SU-DHL-6 (cell line): ENCODE measurements around the gene SLC2A2.

Experiments
- H2AFZ ChIP-seq: fragments of 200-600 bp; sonication (generic); 2 replicates; pipeline ENCODE4 v1.6.1; 2014; ENCODE audit warnings: low read depth, mild to moderate bottlenecking, moderate library complexity, mixed read lengths, antibody characterized with exemption, low read length; ENCODE audit not compliant: severe bottlenecking
- H3F3A ChIP-seq: fragments of 200-600 bp; shearing (Covaris generic); 2 replicates; pipeline ENCODE4 v1.6.0; 2016; ENCODE audit warnings: antibody characterized with exemption, mild to moderate bottlenecking; ENCODE audit not compliant: insufficient read depth
- H3K27ac ChIP-seq: fragments of 200-600 bp; sonication (generic); 2 replicates; pipeline ENCODE4 v1.5.1; 2016; ENCODE audit warnings: low read depth, mild to moderate bottlenecking, low read length, moderate library complexity, mixed read lengths
- H3K27me3 ChIP-seq: fragments of 200-600 bp; sonication (generic), shearing (Covaris generic); 2 replicates; pipeline ENCODE4 v1.6.0; 2014; ENCODE audit warnings: mild to moderate bottlenecking, low read length
- H3K36me3 ChIP-seq: fragments of 200-600 bp; sonication (generic); 2 replicates; pipeline ENCODE4 v1.6.1; 2014; ENCODE audit warnings: mild to moderate bottlenecking, low read length, mixed read lengths
- H3K4me2 ChIP-seq: fragments of 300-600, 200-600 bp; shearing (Covaris generic), sonication (generic); 2 replicates; pipeline ENCODE4 v1.6.0; 2014; ENCODE audit warnings: low read length, low read depth, mild to moderate bottlenecking; ENCODE audit not compliant: poor library complexity, severe bottlenecking
- H3K4me3 ChIP-seq: fragments of 200-600 bp; sonication (generic); 2 replicates; pipeline ENCODE4 v1.5.1; 2014; ENCODE audit warnings: antibody characterized with exemption, low read length, mild to moderate bottlenecking, mixed read lengths; ENCODE audit not compliant: insufficient read depth, poor library complexity, severe bottlenecking
- H3K79me2 ChIP-seq: fragments of 200-600 bp; sonication (generic); 2 replicates; pipeline ENCODE4 v1.6.1; 2014; ENCODE audit warnings: mild to moderate bottlenecking, low read length, moderate library complexity; ENCODE audit not compliant: insufficient read depth
- H3K9ac ChIP-seq: fragments of 200-600 bp; sonication (generic); 2 replicates; pipeline ENCODE4 v1.7.0; 2014; ENCODE audit warnings: mild to moderate bottlenecking, low read length
- H3K9me2 ChIP-seq: fragments of 200-600 bp; sonication (generic); replicated peaks from 2 replicates; pipeline ENCODE4 v1.6.1; 2014; ENCODE audit warnings: low read length; ENCODE audit not compliant: insufficient read depth
- H3K9me3 ChIP-seq: fragments of 200-600 bp; sonication (generic); 2 replicates; pipeline ENCODE4 v1.6.1; 2014; ENCODE audit warnings: low read length, mixed read lengths; ENCODE audit not compliant: insufficient read depth
- H4K20me1 ChIP-seq: fragments of 200-600 bp; sonication (generic); 2 replicates; pipeline ENCODE4 v1.6.1; 2014; ENCODE audit warnings: low read depth, mild to moderate bottlenecking, antibody characterized with exemption, low read length, moderate library complexity, mixed read lengths
- EZH2phosphoT487 ChIP-seq: fragments of 200-600 bp; sonication (generic), shearing (Covaris generic); conservative IDR thresholded peaks from 2 replicates; pipeline ENCODE4 v1.6.1; 2018; ENCODE audit warnings: mild to moderate bottlenecking, antibody characterized with exemption, low read length, moderate library complexity, mixed read lengths
- TF ChIP-seq, protein P1 (sequence below): fragments of 200-600 bp; sonication (generic); IDR thresholded peaks from one replicate; pipeline ENCODE4 v1.5.1; 2017; ENCODE audit warnings: antibody characterized with exemption, mild to moderate bottlenecking, low read length, moderate library complexity; ENCODE audit not compliant: insufficient read depth, poor library complexity, severe bottlenecking

SLC2A2 gene

DNA sequence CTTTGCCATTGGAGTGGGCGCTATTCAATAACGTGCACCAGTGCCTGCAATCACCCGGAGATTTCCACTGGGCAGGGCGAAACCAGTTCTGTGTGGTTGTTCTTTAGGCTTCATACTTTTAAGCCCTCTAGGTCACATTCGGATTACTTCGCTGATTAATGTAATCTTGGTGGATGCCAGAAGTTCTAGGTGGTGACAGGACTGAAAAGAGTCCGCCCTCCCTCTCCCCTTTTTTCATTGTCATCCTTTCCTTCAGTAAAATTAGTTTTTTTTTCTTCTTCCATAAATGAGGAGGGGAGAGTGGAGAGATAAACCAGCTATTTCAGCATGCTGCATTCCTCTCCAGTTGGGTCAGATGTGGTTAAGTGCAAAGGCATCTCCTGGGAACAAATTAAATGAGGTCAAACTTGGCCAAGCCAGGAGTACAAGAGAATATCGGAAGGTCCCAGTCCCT is 2.3 kb upstream of the SLC2A2 start:
- TF ChIP-seq EZH2phosphoT487, result no peak
- TF ChIP-seq, protein P1, sequence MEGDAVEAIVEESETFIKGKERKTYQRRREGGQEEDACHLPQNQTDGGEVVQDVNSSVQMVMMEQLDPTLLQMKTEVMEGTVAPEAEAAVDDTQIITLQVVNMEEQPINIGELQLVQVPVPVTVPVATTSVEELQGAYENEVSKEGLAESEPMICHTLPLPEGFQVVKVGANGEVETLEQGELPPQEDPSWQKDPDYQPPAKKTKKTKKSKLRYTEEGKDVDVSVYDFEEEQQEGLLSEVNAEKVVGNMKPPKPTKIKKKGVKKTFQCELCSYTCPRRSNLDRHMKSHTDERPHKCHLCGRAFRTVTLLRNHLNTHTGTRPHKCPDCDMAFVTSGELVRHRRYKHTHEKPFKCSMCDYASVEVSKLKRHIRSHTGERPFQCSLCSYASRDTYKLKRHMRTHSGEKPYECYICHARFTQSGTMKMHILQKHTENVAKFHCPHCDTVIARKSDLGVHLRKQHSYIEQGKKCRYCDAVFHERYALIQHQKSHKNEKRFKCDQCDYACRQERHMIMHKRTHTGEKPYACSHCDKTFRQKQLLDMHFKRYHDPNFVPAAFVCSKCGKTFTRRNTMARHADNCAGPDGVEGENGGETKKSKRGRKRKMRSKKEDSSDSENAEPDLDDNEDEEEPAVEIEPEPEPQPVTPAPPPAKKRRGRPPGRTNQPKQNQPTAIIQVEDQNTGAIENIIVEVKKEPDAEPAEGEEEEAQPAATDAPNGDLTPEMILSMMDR, result no peak
- Histone ChIP-seq H3K9me2 (no peaks in the 10 kb centered on the region), H3K9ac (no peak overlapping the region), H3K36me3 (no peaks in the 10 kb centered on the region), H3K79me2 (no peaks in the 10 kb centered on the region), H4K20me1 (no peaks in the 10 kb centered on the region), H3K27ac (no peak overlapping the region), H3K4me2 (no peak overlapping the region), H3F3A (no peaks in the 10 kb centered on the region), H3K27me3 (no peaks in the 10 kb centered on the region), H3K9me3 (no peaks in the 10 kb centered on the region), H3K4me3 (no peak overlapping the region), H2AFZ (no peak overlapping the region)

DNA sequence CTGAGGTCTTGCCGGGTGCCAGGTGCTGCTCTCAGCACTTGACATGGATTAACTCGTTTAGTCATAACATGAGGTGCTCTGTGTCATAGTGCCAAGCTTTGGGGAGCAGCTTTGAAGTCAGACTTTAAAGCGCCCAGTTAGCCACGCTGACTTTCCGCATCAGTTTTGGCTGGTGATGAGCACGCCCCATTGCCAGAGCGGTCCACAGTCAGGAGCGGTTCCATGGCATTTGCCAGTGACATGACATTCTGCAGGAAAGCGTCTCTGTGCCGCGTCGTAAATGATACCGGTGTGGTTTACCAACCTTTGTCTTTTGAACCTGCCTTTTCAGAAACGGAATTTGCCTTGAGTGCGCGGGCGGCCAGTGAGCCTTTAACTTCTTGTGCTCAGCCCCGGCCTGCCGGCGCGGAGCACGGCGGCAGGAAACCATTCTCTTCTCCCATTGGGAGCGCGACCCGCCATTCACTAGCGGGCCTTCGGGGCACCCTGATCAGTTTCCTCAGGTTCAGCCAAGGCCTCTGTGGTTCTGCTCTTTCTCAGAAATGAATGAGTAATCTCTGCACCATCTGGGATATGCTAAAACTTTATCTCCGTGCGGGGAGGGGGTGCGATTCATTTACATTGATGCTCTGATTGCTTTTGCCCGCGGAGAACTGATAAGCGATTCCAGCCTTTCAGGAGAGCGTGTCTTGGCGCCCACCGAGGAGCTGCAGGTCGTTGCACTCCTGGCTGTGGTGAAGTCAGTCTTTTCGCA is 1.7 kb upstream of the SLC2A2 start:
- Histone ChIP-seq H3K9me3 (no peaks in the 10 kb centered on the region), H4K20me1 (no peaks in the 10 kb centered on the region), H3K9me2 (no peaks in the 10 kb centered on the region), H3K9ac (no peak overlapping the region), H3K79me2 (no peaks in the 10 kb centered on the region), H3K4me2 (no peak overlapping the region), H3K36me3 (no peaks in the 10 kb centered on the region), H2AFZ (no peak overlapping the region), H3K27me3 (no peaks in the 10 kb centered on the region), H3F3A (no peaks in the 10 kb centered on the region), H3K4me3 (no peak overlapping the region), H3K27ac (no peak overlapping the region)
- TF ChIP-seq EZH2phosphoT487, result no peak
- TF ChIP-seq, protein P1, result no peak

DNA sequence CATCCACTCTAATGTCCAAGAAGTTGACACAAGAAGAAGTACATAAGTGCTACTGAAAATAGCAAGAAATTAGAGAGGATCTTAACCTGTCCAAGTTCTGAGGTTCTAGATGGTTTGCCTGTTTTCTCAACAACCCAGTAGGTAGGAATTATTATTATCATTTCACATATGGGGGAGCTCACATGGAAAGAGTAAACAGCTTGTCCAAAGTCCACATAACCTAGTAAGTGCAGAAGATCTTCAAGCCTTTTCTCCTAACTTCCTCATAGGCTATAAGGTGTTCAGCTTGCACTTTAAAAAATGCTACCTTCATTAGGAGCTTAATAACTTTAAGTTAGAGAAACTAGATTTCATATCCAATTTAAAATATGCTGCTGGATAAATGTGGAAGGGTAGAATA is 3.0 kb downstream of the SLC2A2 start:
- no peaks in the 10 kb centered on the region for H4K20me1 ChIP-seq
- no peaks in the 10 kb centered on the region for H3K36me3 ChIP-seq
- no peaks in the 10 kb centered on the region for H3F3A ChIP-seq
- no peaks in the 10 kb centered on the region for H3K9me2 ChIP-seq
- H3K4me2 ChIP-seq, result no peak overlapping the region
- H3K4me3 ChIP-seq, result no peak overlapping the region
- H3K27me3 ChIP-seq, result no peaks in the 10 kb centered on the region
- H3K27ac ChIP-seq, result no peak overlapping the region
- H3K79me2 ChIP-seq, result no peaks in the 10 kb centered on the region
- no peak overlapping the region for H2AFZ ChIP-seq
- H3K9ac ChIP-seq, result no peak overlapping the region
- TF ChIP-seq EZH2phosphoT487, result no peak
- TF ChIP-seq, protein P1, result no peak
- no peaks in the 10 kb centered on the region for H3K9me3 ChIP-seq
